NCI-H1930 (cell line): Measurements from ENCODE around the gene DCP2.

Experiments used
- DNase-seq, 2 experiments: peaks; one replicate each; lab custom pipeline; 2025; lab: John Stamatoyannopoulos, UW

Gene DCP2

GRCh38 chr5:113022661-113023060, 46.1 kb downstream of the DCP2 start:
- no peak for DNase-seq

- DNase-seq = no peak
Measured at GRCh38 chr5:113024076-113024697, 47.6 kb downstream of the DCP2 start.

- DNase-seq = no peak
Measured at GRCh38 chr5:113025596-113025995, 49.0 kb downstream of the DCP2 start.

DNA sequence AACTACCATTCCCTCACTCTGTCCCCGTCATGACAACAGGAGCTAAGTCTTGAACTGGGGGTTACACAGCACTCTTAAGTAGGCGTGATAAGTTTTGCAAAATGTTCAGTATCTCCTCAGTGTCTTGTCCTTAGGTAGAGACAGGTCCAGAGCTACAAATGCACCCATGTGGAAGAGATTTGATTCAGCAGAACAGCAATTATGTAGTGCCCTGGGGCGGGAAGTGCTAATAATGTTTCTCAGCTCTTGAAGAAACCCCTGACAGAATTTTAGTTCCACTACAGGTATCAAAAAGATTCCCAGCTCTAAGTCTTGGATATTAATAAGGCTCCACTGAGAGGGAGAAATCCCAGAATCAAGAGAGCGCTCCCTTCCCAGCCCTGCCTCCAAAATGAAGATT, 49.6 kb downstream of the DCP2 start:
- DNase-seq = no peak

- no peak for DNase-seq
Measured at GRCh38 chr5:113027015-113027414, 50.4 kb downstream of the DCP2 start.

- no peak for DNase-seq
Measured at GRCh38 chr5:113027431-113027830, 50.8 kb downstream of the DCP2 start.

- DNase-seq = no peak
Measured at GRCh38 chr5:113029614-113030013, 53.0 kb downstream of the DCP2 start.

- no peak for DNase-seq
Measured at GRCh38 chr5:113031104-113031503, 54.5 kb downstream of the DCP2 start.

- no peak for DNase-seq
Measured at GRCh38 chr5:113031557-113031956, 55.0 kb downstream of the DCP2 start.

DNA sequence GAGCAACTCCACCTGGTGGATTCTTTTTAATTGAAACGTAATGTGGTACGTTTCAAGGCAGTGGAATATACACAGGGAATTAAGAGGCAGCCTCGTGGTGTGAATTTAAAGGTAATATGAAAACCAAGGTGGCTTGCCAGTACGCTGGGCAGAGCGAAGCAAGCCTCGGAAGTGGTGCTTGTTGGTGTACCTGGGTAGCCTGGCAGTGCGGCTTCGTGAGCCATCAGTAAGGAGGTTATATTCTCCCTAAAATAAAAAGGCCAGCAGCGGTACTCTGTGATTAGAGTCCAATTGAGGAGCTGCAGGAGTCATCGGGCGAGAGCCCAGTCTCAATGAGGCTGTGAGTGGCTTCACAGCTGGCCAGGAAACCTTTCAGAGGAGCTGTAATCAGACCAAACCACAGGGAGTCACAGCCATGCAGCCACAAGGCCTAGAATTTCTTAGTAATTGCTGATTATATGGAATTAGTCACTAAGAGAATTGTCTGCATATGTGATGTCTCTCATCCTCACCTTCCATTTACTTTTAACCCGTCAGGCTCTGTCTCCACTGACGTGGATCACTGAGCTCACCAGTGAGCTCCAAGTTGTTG, 57.7 kb downstream of the DCP2 start:
- no peak for DNase-seq

- DNase-seq = no peak
Measured at GRCh38 chr5:113035096-113035495, 58.5 kb downstream of the DCP2 start.

- no peak for DNase-seq
Measured at GRCh38 chr5:113036321-113036720, 59.7 kb downstream of the DCP2 start.

- DNase-seq = no peak
Measured at GRCh38 chr5:113036826-113037225, 60.2 kb downstream of the DCP2 start.

DNA sequence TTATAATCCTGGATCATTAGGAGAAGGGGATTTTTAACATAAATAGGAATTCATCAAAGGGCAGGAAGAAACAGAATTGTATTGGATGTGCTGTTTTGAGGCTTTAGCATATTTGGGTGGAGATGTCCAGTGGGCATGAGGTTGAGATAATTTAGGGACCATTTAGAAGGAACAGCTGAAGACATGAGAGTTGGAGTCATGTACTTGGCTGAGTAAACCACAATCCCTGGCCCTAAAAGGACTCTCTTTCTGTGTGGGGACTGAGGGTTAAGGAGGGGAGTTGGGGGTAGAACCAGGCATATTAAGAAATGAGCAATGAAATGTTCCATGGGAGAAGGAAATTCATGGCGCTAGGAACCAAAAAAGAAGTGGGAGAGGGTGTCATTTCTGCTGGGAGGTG, 61.5 kb downstream of the DCP2 start:
- no peak for DNase-seq

DNA sequence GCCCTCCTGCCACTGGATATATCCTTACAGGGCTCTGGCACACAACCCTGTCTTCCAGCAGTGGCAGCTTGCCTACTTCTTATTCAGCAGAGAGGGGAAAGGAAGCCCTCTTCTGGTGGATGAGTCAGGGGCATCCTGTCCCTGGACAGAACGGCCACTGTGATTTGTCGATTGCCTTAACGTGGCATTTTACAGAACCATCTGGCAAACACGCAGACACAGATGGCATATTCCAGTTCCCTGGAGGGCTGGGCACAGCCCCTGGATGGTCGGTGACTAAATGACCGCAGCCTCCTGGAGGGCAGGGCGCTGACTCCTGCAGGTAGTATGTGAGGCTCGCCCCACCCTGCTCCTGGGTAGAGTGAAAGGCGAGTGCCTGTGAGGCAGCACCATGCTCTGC, 62.1 kb downstream of the DCP2 start:
- DNase-seq = no peak

DNA sequence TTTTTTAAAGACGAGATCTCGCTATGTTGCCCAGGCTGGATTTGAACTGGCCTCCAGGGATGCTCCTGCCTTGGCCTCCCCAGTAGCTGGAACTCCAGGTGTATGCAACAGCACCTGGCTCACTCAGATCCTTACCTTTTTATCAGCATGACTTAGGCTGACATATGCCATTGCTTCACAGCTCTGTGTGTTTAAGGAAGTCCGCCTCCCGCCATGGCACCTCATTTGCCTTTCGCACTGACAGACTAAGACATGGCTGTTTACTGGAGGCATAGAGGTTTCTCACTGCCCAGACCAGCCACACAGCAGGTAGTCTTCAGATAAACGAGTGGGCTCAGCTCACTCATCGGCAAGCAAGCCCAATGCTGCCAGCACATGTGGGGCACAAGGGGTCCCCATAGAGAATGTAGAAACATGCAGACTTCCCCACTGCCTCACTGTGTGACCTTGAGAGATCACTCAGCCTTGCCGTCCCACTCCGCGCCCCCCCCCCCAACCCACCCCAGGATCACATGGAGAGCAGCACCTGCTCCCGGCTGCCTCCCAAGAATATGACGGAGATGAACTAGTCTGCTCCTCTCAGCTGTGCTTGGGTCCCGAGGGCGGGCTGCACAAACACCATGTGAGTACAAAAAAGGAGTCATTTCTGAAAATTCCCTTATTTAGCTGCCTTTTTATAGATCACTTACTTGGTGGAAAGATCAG, 62.8 kb downstream of the DCP2 start:
- no peak for DNase-seq

- DNase-seq = no peak
Measured at GRCh38 chr5:113039934-113040285, 63.3 kb downstream of the DCP2 start.

DNA sequence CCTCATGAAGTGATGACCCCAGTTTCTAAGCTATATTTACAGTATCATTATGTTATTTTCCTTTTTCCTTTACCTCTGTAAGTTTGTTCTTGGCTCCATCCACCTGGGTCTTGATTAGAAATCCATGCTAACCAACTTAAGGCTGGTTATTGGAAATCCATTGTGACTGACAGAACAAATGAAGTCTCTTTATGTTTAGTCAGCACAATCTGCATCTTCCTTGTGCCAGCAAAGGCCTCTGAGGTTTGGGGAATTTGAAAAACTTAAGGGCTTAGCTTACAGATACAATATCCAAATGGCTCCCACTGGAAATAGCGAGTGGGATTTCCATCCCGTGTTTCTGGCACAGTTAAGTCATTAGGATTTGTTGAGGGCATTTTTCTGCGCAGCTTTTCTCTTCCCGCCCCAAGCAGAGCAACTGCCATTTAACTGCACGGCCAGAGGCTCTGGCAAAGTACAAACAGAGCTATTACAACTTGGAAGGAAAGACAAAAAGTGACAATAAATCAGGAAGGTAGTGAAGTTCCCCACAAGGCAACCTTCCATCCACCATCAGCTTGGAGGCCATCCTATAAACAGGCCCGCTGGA, 64.2 kb downstream of the DCP2 start:
- DNase-seq = no peak

GRCh38 chr5:113042491-113043243, 66.1 kb downstream of the DCP2 start:
- DNase-seq = no peak

DNA sequence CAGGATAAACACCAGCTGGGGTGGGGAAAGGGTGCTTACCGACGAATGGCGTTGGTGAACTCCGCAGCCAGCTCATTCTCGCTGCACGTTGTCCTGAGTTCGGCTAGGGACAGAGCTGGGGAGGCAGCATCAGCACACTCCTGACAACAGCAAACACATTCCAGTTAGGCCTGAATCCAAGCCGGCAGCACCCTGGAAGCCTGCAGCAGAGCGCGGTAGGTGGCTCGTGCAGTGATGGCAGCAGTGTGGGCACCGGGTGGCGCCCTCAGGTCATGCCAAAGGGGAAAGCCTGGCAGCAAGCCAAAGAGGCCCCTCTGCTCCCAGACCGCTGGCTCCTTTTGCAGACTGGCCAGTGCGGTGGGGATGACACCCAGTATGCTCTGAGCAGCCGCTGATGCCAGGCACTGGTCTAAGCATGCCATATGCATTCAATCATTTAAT, 66.9 kb downstream of the DCP2 start:
- no peak for DNase-seq

GRCh38 chr5:113044776-113045465, 68.3 kb downstream of the DCP2 start:
- no peak for DNase-seq

DNA sequence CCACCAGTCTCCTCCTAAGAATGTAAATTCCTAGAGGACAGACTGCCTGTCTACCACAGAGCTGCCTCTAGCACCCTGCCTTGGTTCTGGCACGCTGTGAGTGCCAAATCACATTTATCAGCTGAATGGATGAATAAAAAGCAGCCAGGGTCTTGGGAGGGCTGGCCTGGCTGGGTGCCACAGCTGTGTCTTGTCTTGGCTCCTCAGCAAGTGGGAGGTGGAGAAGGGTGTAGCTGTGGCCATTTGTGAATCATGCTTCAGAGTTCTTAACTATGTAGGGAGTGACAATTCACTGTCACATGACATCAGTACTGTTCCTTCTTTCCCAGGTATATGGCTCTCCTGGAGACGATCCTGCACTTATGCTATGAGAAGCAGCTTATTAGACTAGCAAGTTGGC, 70.6 kb downstream of the DCP2 start:
- DNase-seq = no peak
